Measurements from ENCODE around the gene MSGN1.

GRCh38 chr2:17845806-17846205 is 29.5 kb downstream of the MSGN1 start:
- TF ChIP-seq CEBPB (IDR thresholded peaks at IDR 0.05), result no peak
- TF ChIP-seq, protein P1, sequence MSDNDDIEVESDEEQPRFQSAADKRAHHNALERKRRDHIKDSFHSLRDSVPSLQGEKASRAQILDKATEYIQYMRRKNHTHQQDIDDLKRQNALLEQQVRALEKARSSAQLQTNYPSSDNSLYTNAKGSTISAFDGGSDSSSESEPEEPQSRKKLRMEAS (IDR thresholded peaks at IDR 0.05), result no peak
- TF ChIP-seq EP300 (IDR thresholded peaks at IDR 0.05; ENCODE audit: borderline replicate concordance), result no peak

Data from Ishikawa (cell line).